KMS-11 (cell line): ENCODE measurements around the gene PPFIA1.

Experiments
- H2AFZ ChIP-seq: fragments of 200-600 bp; sonication (generic); 2 replicates; pipeline ENCODE4 v1.6.1; 2016; ENCODE audit warnings: antibody characterized with exemption, mixed run types, low read depth
- H3K27ac ChIP-seq: fragments of 200-600 bp; sonication (generic); 2 replicates; pipeline ENCODE4 v1.6.1; 2016; ENCODE audit warnings: mild to moderate bottlenecking, mixed run types
- H3K27me3 ChIP-seq: fragments of 200-600 bp; sonication (generic); 2 replicates; pipeline ENCODE4 v1.6.1; 2017; ENCODE audit warnings: mild to moderate bottlenecking, low read depth, mixed run types, moderate library complexity; ENCODE audit not compliant: insufficient read depth
- H3K36me3 ChIP-seq: fragments of 200-600 bp; sonication (generic); 2 replicates; pipeline ENCODE4 v1.6.1; 2017; ENCODE audit warnings: mild to moderate bottlenecking, mixed run types; ENCODE audit not compliant: insufficient read depth
- H3K4me1 ChIP-seq: fragments of 200-600 bp; sonication (generic); 2 replicates; pipeline ENCODE4 v1.6.1; 2016; ENCODE audit warnings: mild to moderate bottlenecking, low read depth, mixed run types; ENCODE audit not compliant: poor library complexity, severe bottlenecking
- H3K4me2 ChIP-seq: fragments of 200-600 bp; sonication (generic); 2 replicates; pipeline ENCODE4 v1.7.0; 2016; ENCODE audit warnings: mild to moderate bottlenecking, mixed run types
- H3K4me3 ChIP-seq: fragments of 200-600 bp; sonication (generic); IDR thresholded peaks from 2 replicates; pipeline ENCODE4 v1.6.1; 2017; ENCODE audit warnings: low read depth, low read length, mixed read lengths; ENCODE audit not compliant: insufficient read depth
- H3K79me2 ChIP-seq: fragments of 200-600 bp; sonication (generic); 2 replicates; pipeline ENCODE4 v1.6.1; 2016; ENCODE audit warnings: low read depth, mixed run types; ENCODE audit not compliant: insufficient read depth
- H3K9ac ChIP-seq: fragments of 200-600 bp; sonication (generic); 2 replicates; pipeline ENCODE4 v1.6.1; 2016; ENCODE audit warnings: mild to moderate bottlenecking, mixed run types
- H4K20me1 ChIP-seq: fragments of 200-600 bp; sonication (generic); 2 replicates; pipeline ENCODE4 v1.6.1; 2016; ENCODE audit warnings: mild to moderate bottlenecking, mixed run types; ENCODE audit not compliant: insufficient read depth
- TF ChIP-seq, protein P1 (sequence below): fragments of 200-600 bp; sonication (generic); conservative IDR thresholded peaks from 2 replicates; pipeline ENCODE4 v1.6.1; 2017; ENCODE audit warnings: low read depth, mild to moderate bottlenecking, antibody characterized with exemption, low read length, moderate library complexity, mixed read lengths

PPFIA1 gene

DNA sequence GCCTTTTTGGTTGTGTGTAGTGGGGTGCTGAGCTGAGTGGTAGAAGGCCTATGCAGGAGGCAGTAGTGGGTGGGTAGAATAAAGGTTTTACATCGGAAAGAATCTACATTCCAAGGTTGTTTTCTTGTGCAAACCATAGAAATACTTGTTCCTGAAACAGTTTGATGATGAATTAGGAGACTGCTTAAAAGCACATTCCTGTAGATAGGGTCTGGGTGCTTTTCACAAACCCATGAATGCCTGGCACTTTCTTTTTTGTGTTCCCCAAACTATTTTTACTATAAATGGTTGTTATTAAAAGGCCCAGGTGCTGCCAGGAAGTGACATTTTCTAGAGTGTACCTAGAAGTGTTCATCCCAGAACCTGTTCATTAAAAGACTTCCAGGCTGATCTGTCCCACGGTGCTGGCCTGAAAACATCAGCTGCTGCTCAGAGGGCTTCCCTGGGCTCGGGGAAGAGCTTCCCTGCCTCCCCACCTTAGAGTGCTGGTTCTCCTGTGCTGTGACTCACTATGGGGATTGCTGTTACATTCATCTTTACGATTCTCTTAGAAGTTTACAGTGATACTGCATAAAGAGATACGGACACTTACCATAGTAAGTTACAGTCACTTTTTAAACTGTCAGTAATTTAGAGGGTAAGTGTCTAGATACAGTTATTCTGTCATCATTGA is 27.9 kb downstream of the PPFIA1 start:
- no peak overlapping the region for H3K27ac ChIP-seq
- TF ChIP-seq, protein P1, sequence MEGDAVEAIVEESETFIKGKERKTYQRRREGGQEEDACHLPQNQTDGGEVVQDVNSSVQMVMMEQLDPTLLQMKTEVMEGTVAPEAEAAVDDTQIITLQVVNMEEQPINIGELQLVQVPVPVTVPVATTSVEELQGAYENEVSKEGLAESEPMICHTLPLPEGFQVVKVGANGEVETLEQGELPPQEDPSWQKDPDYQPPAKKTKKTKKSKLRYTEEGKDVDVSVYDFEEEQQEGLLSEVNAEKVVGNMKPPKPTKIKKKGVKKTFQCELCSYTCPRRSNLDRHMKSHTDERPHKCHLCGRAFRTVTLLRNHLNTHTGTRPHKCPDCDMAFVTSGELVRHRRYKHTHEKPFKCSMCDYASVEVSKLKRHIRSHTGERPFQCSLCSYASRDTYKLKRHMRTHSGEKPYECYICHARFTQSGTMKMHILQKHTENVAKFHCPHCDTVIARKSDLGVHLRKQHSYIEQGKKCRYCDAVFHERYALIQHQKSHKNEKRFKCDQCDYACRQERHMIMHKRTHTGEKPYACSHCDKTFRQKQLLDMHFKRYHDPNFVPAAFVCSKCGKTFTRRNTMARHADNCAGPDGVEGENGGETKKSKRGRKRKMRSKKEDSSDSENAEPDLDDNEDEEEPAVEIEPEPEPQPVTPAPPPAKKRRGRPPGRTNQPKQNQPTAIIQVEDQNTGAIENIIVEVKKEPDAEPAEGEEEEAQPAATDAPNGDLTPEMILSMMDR, result no peak
- H4K20me1 ChIP-seq, result no peaks in the 10 kb centered on the region
- no peak overlapping the region for H3K4me3 ChIP-seq
- no peak overlapping the region for H3K4me2 ChIP-seq
- H3K9ac ChIP-seq, result no peak overlapping the region
- H3K36me3 ChIP-seq, result no peaks in the 10 kb centered on the region
- no peaks in the 10 kb centered on the region for H3K4me1 ChIP-seq
- H2AFZ ChIP-seq, result no peak overlapping the region
- H3K79me2 ChIP-seq, result no peaks in the 10 kb centered on the region
- no peaks in the 10 kb centered on the region for H3K27me3 ChIP-seq

DNA sequence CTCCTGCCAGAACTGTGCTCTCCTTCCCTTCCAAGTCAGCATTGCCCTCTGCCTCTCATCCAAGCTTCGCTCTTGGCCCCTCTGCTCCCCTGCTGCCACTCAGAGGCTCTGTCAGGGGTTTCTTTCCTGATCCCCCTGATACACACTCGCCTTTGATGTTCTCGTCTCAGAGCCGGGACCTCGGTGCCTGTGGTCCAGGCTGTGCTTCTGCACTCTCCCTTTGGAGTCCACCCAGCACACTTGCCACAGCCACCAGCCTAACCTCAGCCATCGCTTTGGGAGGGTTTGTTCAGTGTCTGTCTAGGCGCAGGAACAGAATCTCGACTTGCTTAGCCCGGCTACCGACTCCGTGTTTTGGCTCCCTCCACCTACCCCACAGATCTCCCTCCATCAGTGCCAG is 29.1 kb downstream of the PPFIA1 start:
- no peaks in the 10 kb centered on the region for H3K27me3 ChIP-seq
- H3K4me3 ChIP-seq, result no peak overlapping the region
- no peaks in the 10 kb centered on the region for H4K20me1 ChIP-seq
- TF ChIP-seq, protein P1, result no peak
- H3K4me2 ChIP-seq, result no peak overlapping the region
- H3K79me2 ChIP-seq, result no peaks in the 10 kb centered on the region; the same call in 1 of the 2 replicates
- no peak overlapping the region for H2AFZ ChIP-seq
- H3K27ac ChIP-seq, result no peak overlapping the region
- no peaks in the 10 kb centered on the region for H3K36me3 ChIP-seq
- no peaks in the 10 kb centered on the region for H3K4me1 ChIP-seq
- H3K9ac ChIP-seq, result no peak overlapping the region

DNA sequence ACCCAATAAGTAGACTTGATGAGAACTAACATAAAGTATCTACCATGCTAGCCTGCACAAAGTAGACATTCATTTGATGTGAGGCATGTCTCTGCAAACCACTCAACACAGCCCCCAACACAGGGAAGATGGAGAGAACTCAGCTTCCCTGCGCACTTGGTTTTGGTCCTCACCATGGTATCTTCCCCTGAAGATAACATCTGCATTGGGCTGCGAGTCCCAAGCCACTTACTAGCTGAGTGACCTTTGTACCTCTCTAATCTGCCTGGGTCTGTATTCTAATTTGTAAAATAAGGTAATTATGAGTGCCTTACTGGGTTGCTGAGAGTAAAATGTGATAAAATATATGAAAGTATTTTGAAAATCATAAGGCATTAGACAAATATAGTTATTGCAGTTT is 30.7 kb downstream of the PPFIA1 start:
- H4K20me1 ChIP-seq, result no peaks in the 10 kb centered on the region
- no peak overlapping the region for H3K4me3 ChIP-seq
- no peak overlapping the region for H2AFZ ChIP-seq
- H3K27ac ChIP-seq, result no peak overlapping the region
- H3K36me3 ChIP-seq, result no peaks in the 10 kb centered on the region
- no peak overlapping the region for H3K4me2 ChIP-seq
- TF ChIP-seq, protein P1, result no peak
- no peaks in the 10 kb centered on the region for H3K27me3 ChIP-seq
- no peaks in the 10 kb centered on the region; the same call in 1 of the 2 replicates for H3K79me2 ChIP-seq
- no peak overlapping the region for H3K9ac ChIP-seq
- H3K4me1 ChIP-seq, result no peaks in the 10 kb centered on the region

DNA sequence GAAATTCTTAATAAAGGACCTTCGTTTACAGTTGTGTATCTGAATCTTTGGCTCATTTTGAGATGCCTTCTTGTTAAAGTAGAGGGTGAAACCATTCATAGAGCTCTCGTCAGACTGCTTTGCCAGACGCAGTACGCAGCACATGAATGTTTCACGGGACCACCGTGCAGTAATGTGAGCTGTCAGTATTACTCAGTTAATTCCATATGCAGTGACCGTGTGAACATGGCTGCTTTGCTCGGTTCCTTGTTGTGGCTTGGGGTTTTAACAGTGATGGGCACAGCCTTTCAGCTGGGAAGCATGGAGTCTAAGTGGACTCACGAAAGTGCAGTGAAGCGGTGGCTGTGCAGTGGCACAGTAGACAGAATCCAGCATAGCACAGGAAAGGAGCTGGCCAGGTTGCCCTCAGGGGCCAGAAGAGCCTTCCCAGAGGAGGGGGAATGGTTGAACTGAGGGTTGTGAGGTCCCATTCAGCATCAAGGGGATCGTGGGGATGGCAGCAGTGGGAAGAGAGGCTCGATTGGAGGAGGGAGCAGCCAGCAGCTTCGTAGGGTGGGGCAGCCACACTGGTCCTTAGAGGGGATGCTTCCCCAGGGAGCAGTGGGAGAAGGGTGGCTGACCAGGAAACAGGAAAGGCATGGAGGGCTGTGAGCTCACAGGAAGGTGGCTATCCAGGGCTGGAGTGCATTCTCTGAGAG is 31.4 kb downstream of the PPFIA1 start:
- TF ChIP-seq, protein P1, result no peak
- no peaks in the 10 kb centered on the region for H4K20me1 ChIP-seq

More for the DNA sequence above, 31.4 kb downstream of the PPFIA1 start:
- H3K27ac ChIP-seq, result no peak overlapping the region
- no peaks in the 10 kb centered on the region; the same call in 1 of the 2 replicates for H3K79me2 ChIP-seq
- H3K4me1 ChIP-seq, result no peaks in the 10 kb centered on the region
- H3K9ac ChIP-seq, result no peak overlapping the region
- H3K4me2 ChIP-seq, result no peak overlapping the region
- H3K36me3 ChIP-seq, result no peaks in the 10 kb centered on the region
- no peaks in the 10 kb centered on the region for H3K27me3 ChIP-seq
- no peak overlapping the region for H3K4me3 ChIP-seq
- no peak overlapping the region for H2AFZ ChIP-seq
